Measurements from ENCODE around the gene GPD1. TPM values are rescaled to one million over a fixed set of nuclear protein-coding genes. Genes with fewer than 3 reads are reported as not detected.

Gene GPD1
- total RNA-seq, 2 donors from 2014 or later, result 7.0 to 232 TPM

Other genes with a start within 250 kb of the GPD1 start
- gene FAIM2, start 200.1 kb upstream of the GPD1 start, total RNA-seq, result 1 to 10 TPM; 1.0 to 4.9 TPM
- not detected for gene AQP2, start 153.3 kb upstream of the GPD1 start, total RNA-seq
- 1 to 10 TPM; 1.3 to 2.1 TPM for gene AQP5, start 142.1 kb upstream of the GPD1 start, total RNA-seq
- not detected for gene AQP6, start 131.1 kb upstream of the GPD1 start, total RNA-seq
- 1 to 10 TPM; 3.9 to 4.6 TPM for gene RACGAP1, start 78.5 kb upstream of the GPD1 start, total RNA-seq
- gene ASIC1, start 46.4 kb upstream of the GPD1 start, total RNA-seq, result under 1 TPM; 0.52 to 0.99 TPM
- gene SMARCD1, start 18.7 kb upstream of the GPD1 start, total RNA-seq, result 10 to 100 TPM; 34.2 to 52.7 TPM
- 10 to 100 TPM; 14.5 to 47.8 TPM for gene COX14, start 8.2 kb downstream of the GPD1 start, total RNA-seq
- 10 to 100 TPM; 17.8 to 20.2 TPM for gene CERS5, start 63.4 kb downstream of the GPD1 start, total RNA-seq
- gene LIMA1, start 179.5 kb downstream of the GPD1 start, total RNA-seq, result 10 to 100 TPM; 48.8 to 53.4 TPM